ENCODE measurements around the gene SPRYD7.

- TF ChIP-seq EZH2 (IDR thresholded peaks at IDR 0.05) (no peak), POLR2AphosphoS5 (IDR thresholded peaks at IDR 0.05; ENCODE audit: borderline replicate concordance, low read depth, low read length) (no peak), FOXP2 (optimal IDR thresholded peaks at IDR 0.05; ENCODE audit: control extremely low read depth, extremely low read length, insufficient read depth) (no peak)
Observed at GRCh38 chr13:49985129-49985528, 49.0 kb upstream of the SPRYD7 start.
